ENCODE measurements around the gene KARS1.

GRCh38 chr16:75593308-75593707, 54.2 kb downstream of the KARS1 start:
- TF ChIP-seq CTCF (IDR thresholded peaks at IDR 0.05; ENCODE audit: insufficient read depth, low read length, poor library complexity, severe bottlenecking) (no peak), EZH2phosphoT487 (conservative IDR thresholded peaks at IDR 0.05; ENCODE audit: low read length) (no peak)

Data from SU-DHL-6 (cell line).